Measurements from ENCODE around the gene SP1. TPM values are rescaled to one million over a fixed set of nuclear protein-coding genes. Genes with fewer than 3 reads are reported as not detected.

Gene SP1
- total RNA-seq (2014; rRNA removed; shearing (Covaris generic)) (68.4 and 73.3 TPM in 2 replicates), polyA plus RNA-seq (2016; fragmentation: Nextera tagmentation; extraction: Ambion mirVana) (10.6 and 11.1 TPM in 2 replicates)
- long read RNA-seq, partial matches to known transcripts = 1 of 2 reads
- long read RNA-seq, other reads (novel, unspliced or antisense) = 1 of 2 reads

- Histone ChIP-seq H3K79me2 (replicated peaks; ENCODE audit: insufficient read depth) (peaks cover 42% of the 10 kb centered on the region), H3K4me1 (ENCODE audit: insufficient read depth) (peaks cover 16% of the 10 kb centered on the region), H3F3A (replicated peaks; ENCODE audit: low read depth) (0 out of 2 replicates have a peak, but pooled peaks cover 6% of the 10 kb centered on the region), H3K4me3 (peak within 1 kb of the TSS; percentile 66), H3K4me2 (peak within 1 kb of the TSS; percentile 86), H4K20me1 (replicated peaks; ENCODE audit: insufficient read depth) (no peaks in the 10 kb centered on the region; the same call in 1 of the 2 replicates), H2AFZ (no peak within 1 kb of the TSS), H3K27ac (ENCODE audit: low read depth) (peak within 1 kb of the TSS; percentile 99), H3K9me2 (ENCODE audit: insufficient read depth) (no peaks in the 10 kb centered on the region), H3K27me3 (ENCODE audit: insufficient read depth) (no peaks in the 10 kb centered on the region), H3K36me3 (ENCODE audit: insufficient read depth) (peaks cover 20% of the 10 kb centered on the region; the same call in 1 of the 2 replicates)
- DNase-seq (ENCODE audit: low spot score) (peak; percentile 93), ATAC-seq (peak; percentile 21)
- TF ChIP-seq ETS1 (IDR thresholded peaks at IDR 0.05) (no peak), REST (IDR thresholded peaks at IDR 0.05; ENCODE audit: unreplicated experiment) (no peak), POLR2AphosphoS5 (IDR thresholded peaks at IDR 0.05; ENCODE audit: low read depth) (peak; percentile 42), ZNF331 (CRISPR knock-in tag; IDR thresholded peaks at IDR 0.05; ENCODE audit: low read depth) (no peak)
- H3K27ac Mint-ChIP-seq = peak within 1 kb of the TSS; percentile 99
- H3K36me3 Mint-ChIP-seq (ENCODE audit: low read depth) = peaks cover 41% of the 10 kb centered on the region
- no peaks in the 10 kb centered on the region; the same call in 1 of the 3 replicates for H3K9me3 Mint-ChIP-seq
- peaks cover 4% of the 10 kb centered on the region for H3K27me3 Mint-ChIP-seq (ENCODE audit: insufficient read depth, low read depth, poor library complexity)
- H3K4me3 Mint-ChIP-seq = peak within 1 kb of the TSS; percentile 90
- H3K4me1 Mint-ChIP-seq = peaks cover 29% of the 10 kb centered on the region
These were observed at the start of gene SP1 for GRCh38 chr12:53380104-53380793. Gene SP1, plus strand, starts transcription at chr12:53380176. Its CDS starts 116 bp downstream, at chr12:53380292.

GRCh38 chr12:53330671-53331070, 49.3 kb upstream of the SP1 start:
- no peaks in the 10 kb centered on the region; the same call in 2 of the 3 replicates for H3K9me3 Mint-ChIP-seq
- H3K27ac Mint-ChIP-seq = no peak overlapping the region
- no peak for TF ChIP-seq NANOG (IDR thresholded peaks at IDR 0.05; ENCODE audit: borderline replicate concordance)
- TF ChIP-seq POLR2AphosphoS5 (IDR thresholded peaks at IDR 0.05; ENCODE audit: low read depth) = no peak
- TF ChIP-seq STAT1 (IDR thresholded peaks at IDR 0.05; ENCODE audit: unreplicated experiment) = no peak
- no peak for TF ChIP-seq REST (IDR thresholded peaks at IDR 0.05; ENCODE audit: unreplicated experiment)
- no peak for TF ChIP-seq EZH2 (IDR thresholded peaks at IDR 0.05; ENCODE audit: low read depth, unreplicated experiment)
- no peak for TF ChIP-seq ZNF331 (CRISPR knock-in tag; IDR thresholded peaks at IDR 0.05; ENCODE audit: low read depth)
- TF ChIP-seq CREB1 (CRISPR knock-in tag; IDR thresholded peaks at IDR 0.05; ENCODE audit: low read depth) = no peak
- no peak for TF ChIP-seq CTCF (conservative IDR thresholded peaks at IDR 0.05; ENCODE audit: low read depth in 2 of 2)
- TF ChIP-seq JUNB (IDR thresholded peaks at IDR 0.05; ENCODE audit: unreplicated experiment) = no peak
- TF ChIP-seq ETS1 (IDR thresholded peaks at IDR 0.05) = no peak

More at GRCh38 chr12:53330671-53331070, 49.3 kb upstream of the SP1 start:
- H3F3A ChIP-seq (replicated peaks; ENCODE audit: low read depth) = peaks cover 3% of the 10 kb centered on the region; the same call in 1 of the 2 replicates
- H3K27me3 ChIP-seq (ENCODE audit: insufficient read depth) = peaks cover 49% of the 10 kb centered on the region
- Mint-ChIP-seq H3K36me3 (ENCODE audit: low read depth) (no peaks in the 10 kb centered on the region; the same call in 2 of the 3 replicates), H3K4me3 (no peak overlapping the region), H3K4me1 (peaks cover 19% of the 10 kb centered on the region), H3K27me3 (ENCODE audit: insufficient read depth, low read depth, poor library complexity) (peaks cover 42% of the 10 kb centered on the region)
- H3K36me3 ChIP-seq (ENCODE audit: insufficient read depth) = no peaks in the 10 kb centered on the region; the same call in 1 of the 2 replicates
- H4K20me1 ChIP-seq (replicated peaks; ENCODE audit: insufficient read depth) = no peaks in the 10 kb centered on the region
- no peak for ATAC-seq
- no peak overlapping the region for H3K27ac ChIP-seq (ENCODE audit: low read depth)
- no peak overlapping the region for H3K4me3 ChIP-seq
- H3K9me2 ChIP-seq (ENCODE audit: insufficient read depth) = no peaks in the 10 kb centered on the region
- H2AFZ ChIP-seq = no peak overlapping the region
- H3K79me2 ChIP-seq (replicated peaks; ENCODE audit: insufficient read depth) = no peaks in the 10 kb centered on the region
- H3K4me2 ChIP-seq = no peak overlapping the region
- peaks cover 20% of the 10 kb centered on the region; the same call in 1 of the 2 replicates for H3K4me1 ChIP-seq (ENCODE audit: insufficient read depth)
- no peak for DNase-seq (ENCODE audit: low spot score)

Data from GM23338 (cell line).